Measurements from ENCODE around the gene KCND2.

- TF ChIP-seq YY1 (IDR thresholded peaks at IDR 0.05; ENCODE audit: insufficient read depth, insufficient read length) (no peak), ZNF274 (IDR thresholded peaks at IDR 0.05; ENCODE audit: low read depth, low read length) (no peak), SUZ12 (IDR thresholded peaks at IDR 0.05; ENCODE audit: extremely low read depth, insufficient read depth, insufficient read length) (no peak)
These were observed 30.1 kb downstream of the KCND2 start for GRCh38 chr7:120303105-120303504.

All from NT2/D1 (cell line).